Right forelimb (tissue), 1 donor: Measurements from ENCODE around the gene ITIH4.

ENCODE experiments used
- DNase-seq: peaks from one replicate; pipeline ENCODE4 v3.0.0-alpha.2; 2018

Gene ITIH4

GRCh38 chr3:52829906-52830463, 487 bp downstream of the ITIH4 start:
- DNase-seq, result no peak

- DNase-seq, result no peak
Observed at GRCh38 chr3:52829482-52829881, 990 bp downstream of the ITIH4 start.

- no peak for DNase-seq
Observed at GRCh38 chr3:52827866-52828376, 2.6 kb downstream of the ITIH4 start.

GRCh38 chr3:52827441-52827840, 3.0 kb downstream of the ITIH4 start:
- DNase-seq, result no peak

GRCh38 chr3:52824037-52824436, 6.4 kb downstream of the ITIH4 start:
- DNase-seq, result no peak

GRCh38 chr3:52822363-52822762, 8.1 kb downstream of the ITIH4 start:
- no peak for DNase-seq

- DNase-seq, result no peak
Observed at GRCh38 chr3:52820736-52821135, 9.7 kb downstream of the ITIH4 start.

GRCh38 chr3:52819936-52820335, 10.5 kb downstream of the ITIH4 start:
- DNase-seq, result no peak

- no peak for DNase-seq
Observed at GRCh38 chr3:52817860-52818259, 12.6 kb downstream of the ITIH4 start.

- DNase-seq, result no peak
Observed at GRCh38 chr3:52817221-52817620, 13.3 kb downstream of the ITIH4 start.

GRCh38 chr3:52816654-52817053, 13.8 kb downstream of the ITIH4 start:
- DNase-seq, result no peak

GRCh38 chr3:52816199-52816598, 14.3 kb downstream of the ITIH4 start:
- DNase-seq, result no peak

- no peak for DNase-seq
Observed at GRCh38 chr3:52813810-52814209, 16.7 kb downstream of the ITIH4 start.

GRCh38 chr3:52811452-52812011, 18.9 kb downstream of the ITIH4 start:
- no peak for DNase-seq

GRCh38 chr3:52810923-52811322, 19.5 kb downstream of the ITIH4 start:
- no peak for DNase-seq

GRCh38 chr3:52809662-52810377, 20.7 kb downstream of the ITIH4 start:
- no peak for DNase-seq

- DNase-seq, result no peak
Observed at GRCh38 chr3:52809149-52809548, 21.3 kb downstream of the ITIH4 start.

- DNase-seq, result no peak
Observed at GRCh38 chr3:52805270-52806039, 25.0 kb downstream of the ITIH4 start.

GRCh38 chr3:52801839-52802238, 28.6 kb downstream of the ITIH4 start:
- DNase-seq, result no peak

- no peak for DNase-seq
Observed at GRCh38 chr3:52800079-52800478, 30.4 kb downstream of the ITIH4 start.

- no peak for DNase-seq
Observed at GRCh38 chr3:52798978-52799476, 31.4 kb downstream of the ITIH4 start.

- DNase-seq, result no peak
Observed at GRCh38 chr3:52798376-52798977, 32.0 kb downstream of the ITIH4 start.

GRCh38 chr3:52796411-52796810, 34.1 kb downstream of the ITIH4 start:
- no peak for DNase-seq
